Measurements from ENCODE around the gene IGSF5.
A peak's percentile ranks its signal among the peaks of the same experiment; 100 is the strongest.
"Not testable (repeated sequence)": the region's sequence is repeated elsewhere in the genome, so short reads cannot be mapped to it uniquely, and the experiment has no call there.

The IGSF5 gene

GRCh38 chr21:39744883-39745282, at the start of gene IGSF5:
IGSF5 (plus strand) TSS chr21:39745183; CDS start chr21:39745510, 327 bp downstream.
- DNase-seq (ENCODE audit: low read depth), result not testable (repeated sequence)

DNA sequence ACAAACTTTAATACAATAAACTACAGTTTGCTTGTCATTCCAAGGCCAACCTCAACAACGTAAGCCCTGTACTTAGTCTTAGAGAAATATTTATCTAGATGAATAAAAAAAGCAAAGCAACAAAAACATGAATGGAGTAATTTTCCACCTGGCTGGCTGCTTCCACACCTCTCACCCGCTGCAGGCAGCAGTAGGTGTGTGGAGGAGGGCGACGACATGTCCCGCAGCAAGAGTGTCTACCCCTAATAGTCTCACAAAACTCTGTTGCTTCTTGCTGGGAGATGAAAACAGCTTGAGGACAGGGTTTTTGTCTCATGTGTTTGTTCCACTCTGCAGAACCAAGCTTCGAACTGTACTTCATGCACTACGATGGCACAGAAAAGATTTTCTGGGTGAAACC, 48.8 kb upstream of the IGSF5 start:
- DNase-seq (ENCODE audit: low read depth), result no peak

DNA sequence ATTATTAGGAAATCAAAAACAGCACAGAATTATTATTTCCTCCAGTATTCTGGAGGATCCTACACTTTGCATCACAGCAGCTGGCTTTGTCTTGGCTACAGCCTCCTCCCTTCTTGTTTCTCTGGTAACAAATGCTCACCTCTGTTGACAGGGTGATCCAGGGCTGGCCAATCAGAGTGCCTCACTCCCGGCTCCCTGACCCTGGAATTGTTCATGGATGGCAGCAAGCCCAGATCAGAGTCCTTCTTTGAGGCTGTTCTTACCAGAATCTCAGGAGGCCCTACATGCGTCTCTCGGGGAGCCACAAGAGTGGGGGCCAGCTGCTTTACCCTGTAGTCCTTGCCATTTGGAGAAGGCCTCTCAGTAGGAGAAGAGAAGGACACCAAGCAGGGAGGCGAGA, 48.4 kb upstream of the IGSF5 start:
- DNase-seq (ENCODE audit: low read depth), result no peak

DNA sequence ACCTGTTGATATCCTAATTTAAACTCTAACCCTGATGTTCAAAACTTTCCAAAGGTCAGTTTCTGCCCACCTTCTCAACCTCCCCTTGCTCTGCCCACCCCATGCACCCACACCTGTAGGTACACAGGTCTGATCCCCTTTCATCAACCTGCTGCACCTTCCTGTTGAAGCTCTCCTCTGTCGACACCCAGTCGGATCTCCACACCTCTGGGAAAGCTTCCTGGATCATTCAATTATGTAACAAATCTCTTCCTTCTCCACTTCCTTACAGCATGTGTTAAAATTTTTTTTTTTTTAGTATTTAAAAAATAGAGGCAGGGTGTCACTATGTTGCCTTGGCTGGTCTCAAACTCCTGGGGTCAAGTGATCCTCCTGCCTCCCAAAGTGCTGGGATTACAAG, 44.7 kb upstream of the IGSF5 start:
- no peak for DNase-seq (ENCODE audit: low read depth)

DNA sequence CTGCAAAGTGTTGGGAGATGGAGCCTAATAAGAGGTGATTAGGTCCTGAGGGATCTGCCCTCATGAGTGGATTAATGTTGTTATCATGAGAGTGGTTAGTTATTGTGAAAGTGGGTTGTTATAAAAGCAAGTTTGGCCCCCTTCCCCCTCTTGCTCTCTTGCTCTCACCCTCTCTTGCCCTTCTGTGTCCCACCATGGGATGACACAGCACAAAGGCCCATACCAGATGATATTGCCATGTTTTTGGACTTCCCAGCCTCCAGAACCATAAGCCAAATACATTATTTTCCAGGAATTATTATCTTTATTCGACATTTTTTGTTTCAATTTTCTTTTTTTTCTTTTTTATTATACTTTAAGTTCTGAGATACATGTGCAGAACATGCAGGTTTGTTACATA, 41.4 kb upstream of the IGSF5 start:
- no peak for DNase-seq (ENCODE audit: low read depth)

GRCh38 chr21:39705849-39706248, 39.1 kb upstream of the IGSF5 start:
- no peak for DNase-seq (ENCODE audit: low read depth)

DNA sequence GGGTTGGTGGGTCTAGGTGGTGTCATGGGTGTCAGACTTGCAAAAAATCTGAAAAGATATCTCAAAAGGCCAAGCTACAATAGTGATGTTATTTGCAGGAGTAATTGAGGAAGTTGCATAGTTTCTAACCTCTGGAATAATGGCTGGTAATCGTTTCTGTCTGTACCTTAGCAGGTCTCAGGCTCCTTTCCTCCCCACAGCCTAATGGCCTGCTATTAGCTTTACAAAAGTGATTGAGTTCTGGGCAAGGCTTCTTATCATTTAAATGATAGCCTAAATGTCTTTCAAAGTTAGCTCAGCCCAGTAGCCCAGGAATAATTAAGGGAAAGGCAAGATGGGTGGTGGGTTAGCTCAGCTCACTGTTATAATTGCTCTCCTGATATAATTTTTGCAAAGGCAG, 37.7 kb upstream of the IGSF5 start:
- DNase-seq (ENCODE audit: low read depth), result no peak

DNA sequence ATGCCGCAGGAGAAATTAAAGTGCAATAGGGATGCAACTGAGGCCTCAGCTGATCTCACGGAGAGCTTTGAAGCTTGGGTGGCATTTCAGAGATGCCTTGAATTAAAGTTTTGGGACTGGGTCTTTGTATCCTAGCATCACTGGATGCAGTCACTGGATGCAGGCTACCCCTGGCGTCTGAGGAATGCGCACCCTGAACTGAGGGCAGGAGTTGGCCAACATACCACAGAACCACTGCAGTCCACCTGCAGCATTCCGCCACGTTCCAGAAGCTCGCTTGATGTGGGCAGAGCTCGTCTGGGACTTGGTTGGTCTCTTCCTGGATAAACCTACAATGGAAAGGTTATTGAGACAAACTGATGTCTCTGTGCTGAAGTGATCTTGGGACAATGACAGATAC, 34.1 kb upstream of the IGSF5 start:
- DNase-seq (ENCODE audit: low read depth), result no peak

DNA sequence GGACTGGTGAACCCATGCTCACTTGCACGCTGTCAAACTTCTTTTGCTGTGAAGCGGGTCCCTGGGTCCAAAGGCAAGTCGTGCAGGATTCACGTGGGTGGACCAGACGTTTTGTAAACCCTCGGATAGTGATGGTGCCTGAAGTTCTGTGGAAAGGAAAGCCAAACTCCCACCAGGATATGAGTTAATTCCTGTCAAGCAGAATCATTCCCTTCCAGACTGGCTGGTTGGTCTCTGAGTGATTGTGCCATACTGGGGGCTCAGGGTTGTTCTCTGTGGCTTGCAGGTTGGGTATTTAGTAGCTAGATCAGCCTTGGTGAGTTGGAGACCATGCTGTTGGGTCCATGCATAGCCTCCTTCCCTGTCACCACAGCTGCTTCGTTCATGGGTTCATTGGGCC, 32.7 kb upstream of the IGSF5 start:
- DNase-seq (ENCODE audit: low read depth), result no peak

DNA sequence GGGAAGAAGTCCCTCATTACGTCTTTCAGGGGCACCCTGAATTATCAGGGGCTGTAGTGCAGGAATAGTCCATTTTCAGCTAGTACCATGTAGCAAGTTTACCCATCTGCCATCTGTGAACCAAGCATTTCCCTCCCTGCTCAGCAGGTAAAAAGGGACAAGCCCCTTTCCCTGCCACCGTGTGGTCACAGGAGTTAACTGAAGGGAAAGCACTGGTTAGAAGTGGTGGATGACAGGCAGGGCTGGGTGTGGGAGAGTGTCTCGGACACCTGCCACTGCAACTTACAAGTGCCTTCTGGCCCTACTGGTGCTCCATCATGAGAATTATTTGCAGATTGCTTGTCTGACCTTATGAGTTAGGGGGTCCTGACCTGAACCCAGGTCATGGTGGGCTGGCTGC, 32.0 kb upstream of the IGSF5 start:
- DNase-seq (ENCODE audit: low read depth), result no peak

GRCh38 chr21:39713905-39714304, 31.1 kb upstream of the IGSF5 start:
- no peak for DNase-seq (ENCODE audit: low read depth)

GRCh38 chr21:39714331-39714730, 30.7 kb upstream of the IGSF5 start:
- DNase-seq (ENCODE audit: low read depth), result no peak

DNA sequence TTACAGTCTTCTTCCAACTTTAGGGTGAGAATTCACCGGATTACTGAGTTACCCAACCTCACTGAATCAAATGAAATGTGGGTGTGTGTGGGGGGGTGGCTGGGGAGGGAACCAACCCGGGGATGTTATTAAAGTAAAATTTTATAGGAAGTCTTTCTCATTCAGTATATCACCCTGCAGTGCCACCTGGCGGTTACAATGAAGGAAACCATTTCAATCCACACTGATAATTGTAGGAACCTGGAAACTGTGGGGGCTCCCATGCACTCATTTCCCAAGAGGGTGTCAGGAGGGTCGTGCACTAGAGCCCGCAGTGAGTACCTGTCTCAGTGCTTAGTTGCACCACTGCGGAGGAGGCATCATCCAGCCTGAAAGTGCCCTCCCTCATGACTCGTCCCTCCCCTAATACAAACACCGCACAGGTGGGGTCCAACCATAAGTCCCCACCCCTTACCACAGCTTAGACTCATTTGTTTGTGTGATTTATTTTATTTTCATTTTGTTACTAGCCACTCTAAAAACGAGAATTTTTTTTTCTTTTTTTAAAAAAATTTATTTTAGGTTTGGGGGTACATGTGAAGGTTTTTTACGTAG, 29.1 kb upstream of the IGSF5 start:
- DNase-seq (ENCODE audit: low read depth), result peak; percentile 2

GRCh38 chr21:39720126-39720778, 24.7 kb upstream of the IGSF5 start:
- no peak for DNase-seq (ENCODE audit: low read depth)

- DNase-seq (ENCODE audit: low read depth), result no peak
Measured at GRCh38 chr21:39721885-39722284, 23.1 kb upstream of the IGSF5 start.

GRCh38 chr21:39724944-39725343, 20.0 kb upstream of the IGSF5 start:
- DNase-seq (ENCODE audit: low read depth), result no peak

DNA sequence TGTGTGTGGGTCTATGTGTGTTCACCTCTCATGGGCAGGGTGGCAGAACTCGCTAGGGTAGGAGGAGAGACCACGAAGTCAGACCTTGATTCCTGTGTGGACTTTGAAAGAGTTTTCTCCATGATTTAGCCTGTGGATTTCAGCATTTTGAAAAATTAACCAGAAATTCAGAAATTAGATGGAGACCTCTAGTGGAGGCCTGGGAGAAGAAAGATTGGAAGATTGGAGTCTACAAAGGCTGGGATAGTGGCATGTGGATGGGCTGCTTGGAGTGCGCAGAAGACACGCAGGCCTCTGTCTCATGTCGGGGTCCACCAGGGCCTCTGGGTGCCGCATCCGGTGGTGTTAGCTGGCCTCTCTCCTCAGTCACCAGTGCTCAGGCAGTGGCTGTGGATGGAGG, 18.9 kb upstream of the IGSF5 start:
- DNase-seq (ENCODE audit: low read depth), result no peak

GRCh38 chr21:39727401-39728120, 17.4 kb upstream of the IGSF5 start:
- DNase-seq (ENCODE audit: low read depth), result no peak

DNA sequence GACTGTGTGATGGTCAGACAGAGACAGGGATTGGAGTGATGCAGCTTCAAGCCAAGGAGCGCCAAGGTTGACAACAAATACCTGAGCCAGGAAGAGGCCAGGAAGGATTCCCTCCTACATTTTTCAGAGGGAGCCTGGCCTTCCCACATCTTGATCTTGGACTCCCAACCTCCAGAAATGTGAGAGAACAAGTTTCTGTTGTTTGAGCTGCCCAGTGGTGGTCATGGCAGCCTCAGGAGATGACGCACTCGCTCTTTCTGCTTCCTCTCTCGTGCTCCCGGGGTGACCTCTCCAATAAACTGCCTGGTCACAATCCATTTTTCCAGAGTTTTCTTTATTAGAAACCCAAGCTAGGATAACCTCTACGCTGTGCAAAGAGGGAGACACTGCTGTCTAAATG, 16.6 kb upstream of the IGSF5 start:
- no peak for DNase-seq (ENCODE audit: low read depth)

- DNase-seq (ENCODE audit: low read depth), result no peak
Measured at GRCh38 chr21:39730418-39731157, 14.4 kb upstream of the IGSF5 start.

GRCh38 chr21:39736716-39737115, 8.3 kb upstream of the IGSF5 start:
- DNase-seq (ENCODE audit: low read depth), result no peak

DNA sequence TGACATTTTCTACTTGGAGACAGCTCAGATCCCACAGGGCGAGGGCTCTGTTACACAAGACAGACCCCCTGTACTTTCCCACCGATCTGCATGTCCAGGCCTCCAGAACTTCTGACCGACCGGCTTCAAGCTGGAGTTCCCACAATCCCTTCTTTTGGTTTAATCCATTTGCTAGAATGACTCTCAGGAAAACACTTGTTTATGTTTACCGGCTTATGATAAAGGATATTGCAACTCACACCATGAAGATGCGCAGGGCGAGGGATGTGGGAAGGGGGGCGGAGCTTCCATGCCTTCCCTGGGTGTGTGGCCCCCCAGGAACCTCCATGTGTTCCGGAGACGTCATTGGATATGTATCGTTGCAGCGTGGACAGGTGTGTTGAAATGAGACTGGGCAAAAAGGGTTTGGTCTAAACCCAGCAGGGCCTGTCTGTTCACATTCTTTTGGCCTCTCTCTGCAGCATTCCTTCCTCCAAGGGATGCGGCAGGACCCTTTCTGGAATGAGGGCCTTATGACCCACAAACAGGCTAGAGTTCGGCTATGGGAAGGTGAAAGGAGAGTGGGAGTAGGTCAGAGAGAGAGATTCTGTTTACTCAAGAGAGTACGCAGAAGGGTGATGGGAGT, 7.5 kb upstream of the IGSF5 start:
- no peak for DNase-seq (ENCODE audit: low read depth)

All from activated gamma-delta T cell treated with anti-CD3 and anti-CD28 coated beads, Interleukin-2, amount 50 U/mL, for 16 hours (primary cell).